Liver (tissue), 10 donors: ENCODE results near the gene FAM136A. TPM values are rescaled to one million over a fixed set of nuclear protein-coding genes. Genes with fewer than 3 reads are reported as not detected.

Experiments
- DNase-seq: peaks from one replicate; pipeline ENCODE4 v3.0.0-alpha.2; 2017; ENCODE audit warnings: low spot score
- H3K27ac ChIP-seq, 2 donors: one replicate each; pipeline ENCODE4 v1.7.0; 2013; ENCODE audit warnings: inconsistent platforms in 2 of 2, low read length in 2 of 2, control low read depth in 1 of 2, low read depth in 1 of 2, mild to moderate bottlenecking in 1 of 2
- H3K27me3 ChIP-seq, 4 donors: one replicate each; pipeline versions ENCODE4 v1.6.1 to v1.7.0; 2013; ENCODE audit warnings: low read length in 3 of 4, inconsistent platforms in 1 of 4, mild to moderate bottlenecking in 1 of 4, moderate library complexity in 1 of 4; ENCODE audit not compliant: control insufficient read depth in 4 of 4, insufficient read depth in 4 of 4
- H3K36me3 ChIP-seq, 4 donors: one replicate each; pipeline versions ENCODE4 v1.6.1 to v1.7.0; 2013; ENCODE audit warnings: low read length in 3 of 4, mild to moderate bottlenecking in 3 of 4, low read depth in 1 of 4, moderate library complexity in 1 of 4; ENCODE audit not compliant: control insufficient read depth in 4 of 4, insufficient read depth in 3 of 4
- H3K4me1 ChIP-seq, 4 donors: one replicate each; pipeline versions ENCODE4 v1.6.1 to v1.7.0; 2013; ENCODE audit warnings: low read length in 3 of 4, mild to moderate bottlenecking in 3 of 4, moderate library complexity in 1 of 4; ENCODE audit not compliant: control insufficient read depth in 4 of 4, insufficient read depth in 4 of 4
- H3K4me3 ChIP-seq, 3 donors: one replicate each; pipeline versions ENCODE4 v1.6.1 to v1.7.0; 2013; ENCODE audit warnings: low read length in 3 of 3, control low read depth in 1 of 3, low read depth in 1 of 3, mild to moderate bottlenecking in 1 of 3
- H3K9ac ChIP-seq, 2 donors: one replicate each; pipeline ENCODE4 v1.7.0; 2013; ENCODE audit warnings: low read length in 2 of 2, mild to moderate bottlenecking in 2 of 2, moderate library complexity in 2 of 2, control low read depth in 1 of 2, low read depth in 1 of 2
- H3K9me3 ChIP-seq, 4 donors: one replicate each; pipeline versions ENCODE4 v1.6.1 to v1.7.0; 2013; ENCODE audit warnings: low read length in 3 of 4; ENCODE audit not compliant: control insufficient read depth in 4 of 4
- MAX ChIP-seq: IDR thresholded peaks from 2 replicates; pipeline ENCODE4 v1.6.1; 2016; ENCODE audit warnings: antibody characterized with exemption
- NR2F2 ChIP-seq: IDR thresholded peaks from 2 replicates; pipeline ENCODE4 v1.6.1; 2016; ENCODE audit warnings: antibody characterized with exemption
- WGBS: extraction: QIAGEN DNeasy Blood & Tissue Kit; methylation state at CpG from one replicate; pipeline ENCODE4 v1.1.7; 2013; 5-methylcytosine and 5-hydroxymethylcytosine counted together
- polyA plus RNA-seq, 2 donors: library from polyadenylated mRNA; stranded (reverse) in 1 of 2; unstranded in 1 of 2; fragments of 200-250 nt in 1 of 2; fragments of >200 nt in 1 of 2; fragmentation: Nextera tagmentation in 1 of 2; extraction: Ambion mirVana in 1 of 2; gene quantifications; one replicate each; pipeline versions ENCODE4 v1.2.1 to v1.2.3, GENCODE V29; 2013 to 2015
- small RNA-seq: library from RNA; depleted of rRNA; stranded (forward); fragments of <200 nt; gene quantifications from one replicate; pipeline ENCODE3, GENCODE V24; 2014
- total RNA-seq, 2 donors: library from RNA; depleted of rRNA; stranded (reverse); fragments of >200 nt; gene quantifications; one replicate each; pipeline ENCODE4 v1.2.3, GENCODE V29; 2014
- donor health status: healthy.
- donor health status: healthy.
- donor health status: healthy.
- donor health status: healthy.
- donor health status: healthy.

Gene FAM136A
- total and polyA plus RNA-seq, 4 donors = 20.9 to 35.8 (median 24.2) TPM

- Histone ChIP-seq H3K9me3 (no peaks in the 10 kb centered on the region), H3K4me1 (peaks cover 5 to 18% (median 6%) of the 10 kb centered on the region in 4 donors), H3K27me3 (no peaks in the 10 kb centered on the region), H3K27ac (peak overlapping the region; percentile 96 to 98), H3K9ac (peak overlapping the region; percentile 78 to 85), H3K4me3 (peak overlapping the region; percentile 87 to 98 (median 90)), H3K36me3 (no peaks in the 10 kb centered on the region)
- WGBS = under 1% methylated on average over 20 of the region's 20 CpGs
- peak; percentile 34 for TF ChIP-seq NR2F2
- TF ChIP-seq MAX = no peak
- no peak for DNase-seq
These were observed 54.3 kb downstream of the FAM136A start for GRCh38 chr2:70247364-70248180.

Small RNA genes lying within 50 kb of the gene (small RNA-seq; reads per million reads assigned to genes)
- gene AC016700.2 (not detected), gene MIR1285-2 (not detected)

Other genes starting within 250 kb of the FAM136A start
- gene PCBP1, start 214.6 kb downstream of the FAM136A start, total RNA-seq = 10 to 100 TPM; 64.0 to 87.9 TPM
- gene PCBP1, start 214.6 kb downstream of the FAM136A start, polyA plus RNA-seq = 100 to 1,000 TPM in 1 of 2 donors, 10 to 100 TPM in 1; 88.0 to 202 TPM
- 10 to 100 TPM; 18.5 to 20.6 TPM for gene C2orf42, start 111.0 kb downstream of the FAM136A start, total RNA-seq
- gene C2orf42, start 111.0 kb downstream of the FAM136A start, polyA plus RNA-seq = 1 to 10 TPM; 8.1 to 8.8 TPM
- 10 to 100 TPM; 55.1 to 56.2 TPM for gene TIA1, start 53.4 kb downstream of the FAM136A start, total RNA-seq
- 10 to 100 TPM; 10.2 to 38.0 TPM for gene TIA1, start 53.4 kb downstream of the FAM136A start, polyA plus RNA-seq
- gene PCYOX1, start 43.9 kb downstream of the FAM136A start, total RNA-seq = 10 to 100 TPM; 38.4 to 85.2 TPM
- 10 to 100 TPM; 25.6 to 51.9 TPM for gene PCYOX1, start 43.9 kb downstream of the FAM136A start, polyA plus RNA-seq
- 100 to 1,000 TPM in 1 of 2 donors, 10 to 100 TPM in 1; 50.5 to 100 TPM for gene SNRPG, start 8.3 kb downstream of the FAM136A start, total RNA-seq
- 100 to 1,000 TPM in 1 of 2 donors, 10 to 100 TPM in 1; 45.5 to 213 TPM for gene SNRPG, start 8.3 kb downstream of the FAM136A start, polyA plus RNA-seq